ENCODE results near the gene CTNNBL1. TPM values are rescaled to one million over a fixed set of nuclear protein-coding genes. Genes with fewer than 3 reads are reported as not detected.

CTNNBL1 gene
- total RNA-seq, 1 donor, result 23.3 TPM

DNA sequence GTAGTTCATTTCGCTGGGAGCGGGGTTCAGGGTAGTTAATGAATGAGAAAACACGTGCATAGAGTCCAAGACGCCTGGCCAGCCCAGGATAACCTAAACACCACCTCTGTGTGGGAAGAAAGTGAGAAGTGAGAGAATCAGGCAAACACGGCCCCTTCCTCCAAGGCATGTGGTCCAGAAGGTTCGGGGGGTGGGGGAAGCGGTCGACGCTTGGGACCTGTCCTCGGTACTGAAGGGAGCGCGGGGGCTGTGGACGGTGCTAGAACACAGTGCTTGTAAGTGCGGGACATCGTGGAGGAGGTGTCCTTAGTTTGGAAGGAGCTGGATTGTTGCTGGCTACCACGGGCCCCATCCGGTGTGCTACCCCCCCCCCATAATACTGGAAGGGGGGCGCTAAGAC lies 207.4 kb downstream of the CTNNBL1 start:
- TF ChIP-seq, protein P1, sequence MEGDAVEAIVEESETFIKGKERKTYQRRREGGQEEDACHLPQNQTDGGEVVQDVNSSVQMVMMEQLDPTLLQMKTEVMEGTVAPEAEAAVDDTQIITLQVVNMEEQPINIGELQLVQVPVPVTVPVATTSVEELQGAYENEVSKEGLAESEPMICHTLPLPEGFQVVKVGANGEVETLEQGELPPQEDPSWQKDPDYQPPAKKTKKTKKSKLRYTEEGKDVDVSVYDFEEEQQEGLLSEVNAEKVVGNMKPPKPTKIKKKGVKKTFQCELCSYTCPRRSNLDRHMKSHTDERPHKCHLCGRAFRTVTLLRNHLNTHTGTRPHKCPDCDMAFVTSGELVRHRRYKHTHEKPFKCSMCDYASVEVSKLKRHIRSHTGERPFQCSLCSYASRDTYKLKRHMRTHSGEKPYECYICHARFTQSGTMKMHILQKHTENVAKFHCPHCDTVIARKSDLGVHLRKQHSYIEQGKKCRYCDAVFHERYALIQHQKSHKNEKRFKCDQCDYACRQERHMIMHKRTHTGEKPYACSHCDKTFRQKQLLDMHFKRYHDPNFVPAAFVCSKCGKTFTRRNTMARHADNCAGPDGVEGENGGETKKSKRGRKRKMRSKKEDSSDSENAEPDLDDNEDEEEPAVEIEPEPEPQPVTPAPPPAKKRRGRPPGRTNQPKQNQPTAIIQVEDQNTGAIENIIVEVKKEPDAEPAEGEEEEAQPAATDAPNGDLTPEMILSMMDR (IDR thresholded peaks at IDR 0.05; ENCODE audit: insufficient read depth, low read depth, low read length), result no peak
- DNase-seq (ENCODE audit: low read depth), result peak; percentile 23
- H3K4me3 ChIP-seq (ENCODE audit: low read depth, low read length), result no peak overlapping the region

DNA sequence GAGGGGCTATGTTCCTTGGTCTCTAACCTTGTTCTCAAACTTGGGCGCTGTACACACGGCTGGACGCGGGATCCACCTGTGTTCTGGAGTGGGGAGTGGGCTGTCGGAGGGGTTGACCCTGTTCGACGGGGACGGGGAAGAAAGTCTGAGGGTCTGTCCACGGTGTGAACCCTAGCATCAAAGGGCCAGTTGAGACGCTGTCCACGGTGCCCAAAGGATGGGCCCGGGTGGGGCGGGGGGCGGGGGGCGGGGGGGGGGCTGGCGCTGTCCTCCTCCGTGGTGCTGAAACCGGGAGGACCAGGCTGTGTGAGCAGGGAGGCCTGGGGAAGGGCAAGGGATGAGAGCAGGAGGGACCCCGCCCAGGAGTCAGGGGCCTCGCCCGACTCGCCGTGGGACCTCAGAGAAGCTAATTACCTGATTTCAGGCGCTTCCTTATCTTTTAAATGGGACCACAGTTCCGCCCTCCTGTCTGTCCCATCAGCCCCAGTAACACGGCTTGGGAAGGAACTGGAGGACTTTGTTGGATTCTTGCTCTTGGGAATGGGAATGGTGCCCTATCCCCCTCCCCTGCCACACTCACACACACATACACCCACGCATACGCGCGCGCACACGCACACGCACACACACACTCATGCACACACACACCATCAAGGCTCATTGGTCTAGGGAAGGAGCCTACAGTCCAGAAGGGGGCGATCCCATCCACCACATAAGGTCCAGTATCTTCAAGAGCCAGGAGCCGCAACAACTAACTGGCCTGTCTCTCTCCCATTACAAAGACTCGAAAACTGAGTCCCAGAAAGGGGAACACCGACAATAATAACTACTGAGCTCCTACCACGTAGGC lies 208.0 kb downstream of the CTNNBL1 start:
- DNase-seq (ENCODE audit: low read depth), result peak; percentile 55
- TF ChIP-seq, protein P1 (IDR thresholded peaks at IDR 0.05; ENCODE audit: insufficient read depth, low read depth, low read length), result peak; percentile 43
- no peak overlapping the region for H3K4me3 ChIP-seq (ENCODE audit: low read depth, low read length)

DNA sequence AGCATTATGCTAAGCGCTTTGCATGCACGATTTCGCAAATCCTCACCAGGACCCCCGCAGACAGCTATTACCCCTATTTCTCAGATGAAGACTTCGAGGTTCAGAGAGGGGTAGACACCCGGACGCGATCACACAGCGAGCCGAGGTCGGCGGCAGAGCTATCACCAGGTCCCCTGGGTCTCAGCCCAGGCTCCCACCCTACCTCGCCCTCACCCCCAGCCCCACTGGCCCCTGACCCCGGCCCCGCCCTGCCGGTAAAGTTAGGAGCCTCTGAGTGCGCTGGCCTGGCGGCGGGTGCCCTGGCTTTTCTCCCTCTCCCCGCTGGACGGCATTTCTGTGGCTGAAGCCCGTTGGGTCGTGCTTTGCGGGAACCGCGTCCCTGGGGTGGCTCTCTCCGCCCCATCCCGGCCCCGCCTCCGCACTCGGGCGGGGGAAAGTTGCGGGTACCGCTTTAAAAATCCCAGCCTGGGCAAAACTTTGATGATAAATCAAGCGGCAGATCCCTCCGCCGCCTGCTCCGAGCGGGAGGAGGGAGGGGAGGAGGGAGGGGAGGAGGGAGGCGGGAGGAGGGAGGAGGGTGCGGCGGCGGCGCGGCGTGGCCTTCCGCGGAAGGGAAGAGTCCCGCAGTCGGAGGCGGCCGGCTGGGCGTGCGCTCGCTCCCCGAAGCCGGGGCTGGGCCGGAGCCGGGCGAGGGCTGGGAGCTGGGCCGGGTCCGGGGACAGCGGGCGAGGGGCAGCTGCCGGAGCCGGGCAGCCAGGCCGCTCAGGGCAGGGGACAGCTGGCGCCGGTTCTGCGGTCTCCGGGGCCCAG lies 208.9 kb downstream of the CTNNBL1 start, which contains the start of gene VSTM2L:
TSS of gene VSTM2L (plus strand) at position 624 of the 810 bp plus-strand sequence. CDS start 224 bp downstream, outside the sequence.
- TF ChIP-seq, protein P1 (IDR thresholded peaks at IDR 0.05; ENCODE audit: insufficient read depth, low read depth, low read length), result no peak
- H3K4me3 ChIP-seq (ENCODE audit: low read depth, low read length), result peak within 1 kb of the TSS; percentile 44
- DNase-seq (ENCODE audit: low read depth), result peak; percentile 53

DNA sequence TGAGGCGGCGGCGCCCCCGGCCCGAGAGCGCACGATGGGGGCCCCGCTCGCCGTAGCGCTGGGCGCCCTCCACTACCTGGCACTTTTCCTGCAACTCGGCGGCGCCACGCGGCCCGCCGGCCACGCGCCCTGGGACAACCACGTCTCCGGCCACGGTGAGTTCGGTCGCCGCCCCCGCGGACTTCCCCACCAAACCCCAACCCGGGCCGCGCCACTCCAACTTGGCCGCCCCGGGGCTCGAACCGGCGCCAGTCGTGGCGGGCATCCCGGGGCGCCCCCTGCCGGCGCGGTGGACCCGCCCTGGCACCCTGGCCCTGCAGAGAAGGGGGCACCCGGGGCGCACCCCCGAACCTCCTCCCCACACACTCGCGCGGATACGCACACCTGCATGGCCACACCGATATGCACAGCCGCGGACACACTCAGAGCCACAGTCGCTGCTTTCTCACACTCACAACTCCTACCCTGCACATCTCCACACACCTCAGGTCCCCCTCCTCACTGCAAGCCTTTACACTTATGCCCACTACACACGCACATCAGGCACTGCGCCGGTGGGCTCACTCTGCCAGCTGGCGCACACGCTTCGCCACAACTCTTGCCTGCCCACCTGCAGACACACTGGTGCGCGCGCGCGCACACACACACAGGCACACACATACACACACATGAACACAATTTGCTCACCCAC lies 209.6 kb downstream of the CTNNBL1 start:
- DNase-seq (ENCODE audit: low read depth), result no peak
- peak overlapping the region; percentile 18 for H3K4me3 ChIP-seq (ENCODE audit: low read depth, low read length)
- TF ChIP-seq, protein P1 (IDR thresholded peaks at IDR 0.05; ENCODE audit: insufficient read depth, low read depth, low read length), result peak; percentile 20

DNA sequence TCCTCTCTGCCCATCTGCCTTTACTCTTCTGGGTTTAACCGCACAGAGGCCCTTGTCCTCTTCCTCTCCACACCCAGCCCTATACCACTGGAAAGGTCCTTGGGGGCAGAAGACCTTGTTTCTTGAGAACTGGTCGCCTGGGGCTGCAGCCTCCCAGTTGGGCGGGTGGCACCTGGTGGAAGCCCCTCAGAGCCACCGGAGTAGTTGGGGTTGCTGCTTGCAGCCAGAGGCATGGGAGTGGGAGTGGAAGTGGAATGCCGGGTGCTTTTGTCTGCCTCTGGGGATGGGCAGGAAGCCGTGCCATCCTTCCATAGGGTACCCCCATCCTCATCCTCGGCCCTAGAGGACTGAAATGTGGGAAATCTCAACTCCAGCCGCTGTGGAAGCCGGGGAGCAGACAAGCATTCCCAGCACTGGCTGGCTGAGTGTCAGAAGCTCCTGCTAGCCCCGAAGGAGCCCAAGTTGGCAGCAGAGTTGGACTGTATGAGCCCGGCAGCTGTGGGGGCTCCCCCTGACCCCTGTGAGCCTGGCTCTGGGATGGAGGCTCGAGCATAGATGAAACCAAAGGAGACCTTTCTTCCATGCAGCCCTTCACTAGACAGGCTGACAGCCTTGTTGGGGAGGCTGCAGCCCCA lies 210.3 kb downstream of the CTNNBL1 start:
- TF ChIP-seq, protein P1 (IDR thresholded peaks at IDR 0.05; ENCODE audit: insufficient read depth, low read depth, low read length), result no peak
- DNase-seq (ENCODE audit: low read depth), result no peak
- H3K4me3 ChIP-seq (ENCODE audit: low read depth, low read length), result no peak overlapping the region

DNA sequence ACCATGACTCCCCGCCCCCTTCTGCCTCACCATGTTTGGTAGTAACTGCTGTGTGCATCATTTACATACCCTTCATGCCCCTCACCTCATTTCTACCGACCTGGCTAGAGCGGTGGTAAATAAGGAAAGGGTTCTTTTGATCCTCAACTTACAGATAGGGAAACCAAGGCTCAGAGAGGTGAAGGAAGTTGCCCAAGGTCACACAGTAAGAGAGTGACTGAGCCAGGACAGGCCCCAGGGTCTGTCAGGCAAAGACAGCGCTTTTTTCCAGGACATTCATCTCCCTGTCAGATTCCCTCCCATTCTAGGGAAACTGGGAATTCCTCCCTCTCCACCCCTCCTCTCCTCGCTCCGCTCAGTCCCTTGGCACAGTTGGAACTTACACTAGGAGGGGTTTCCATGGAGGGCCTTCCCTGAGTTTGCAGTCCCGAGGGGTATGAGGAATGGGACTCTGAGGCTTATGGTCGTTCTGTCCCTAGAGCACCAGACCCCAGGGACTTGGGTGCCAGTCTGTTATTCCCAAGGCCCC lies 211.1 kb downstream of the CTNNBL1 start:
- DNase-seq (ENCODE audit: low read depth), result no peak
- H3K4me3 ChIP-seq (ENCODE audit: low read depth, low read length), result no peak overlapping the region
- TF ChIP-seq, protein P1 (IDR thresholded peaks at IDR 0.05; ENCODE audit: insufficient read depth, low read depth, low read length), result no peak

Data from fibroblast of villous mesenchyme (primary cell).